Stimulated activated CD8-positive, alpha-beta memory T cell treated with anti-CD3 and anti-CD28 coated beads, Interleukin-15, amount 100 ng/mL, for 1 hour (primary cell): ENCODE data around the gene TFPI.

Source experiments
- DNase-seq: peaks from one replicate; pipeline ENCODE4 v3.0.0-alpha.2; 2020; ENCODE audit warnings: low read depth

Gene TFPI

GRCh38 chr2:187504312-187504921, 49.8 kb downstream of the TFPI start:
- DNase-seq: no peak

- DNase-seq: no peak
Observed at GRCh38 chr2:187503700-187504099, 50.5 kb downstream of the TFPI start.

GRCh38 chr2:187502467-187502866, 51.8 kb downstream of the TFPI start:
- no peak for DNase-seq

GRCh38 chr2:187500585-187501359, 53.5 kb downstream of the TFPI start:
- DNase-seq: no peak

GRCh38 chr2:187499941-187500532, 54.2 kb downstream of the TFPI start:
- no peak for DNase-seq

- DNase-seq: no peak
Observed at GRCh38 chr2:187497858-187498463, 56.3 kb downstream of the TFPI start.

GRCh38 chr2:187497140-187497539, 57.1 kb downstream of the TFPI start:
- DNase-seq: no peak

- DNase-seq: no peak
Observed at GRCh38 chr2:187495324-187495723, 58.9 kb downstream of the TFPI start.

GRCh38 chr2:187493877-187494568, 60.2 kb downstream of the TFPI start:
- DNase-seq: no peak

GRCh38 chr2:187493180-187493579, 61.1 kb downstream of the TFPI start:
- DNase-seq: no peak

GRCh38 chr2:187486241-187486640, 68.0 kb downstream of the TFPI start:
- DNase-seq: no peak

- DNase-seq: no peak
Observed at GRCh38 chr2:187485523-187485922, 68.7 kb downstream of the TFPI start.

GRCh38 chr2:187483537-187483936, 70.7 kb downstream of the TFPI start:
- no peak for DNase-seq

GRCh38 chr2:187482796-187483195, 71.4 kb downstream of the TFPI start:
- DNase-seq: no peak

GRCh38 chr2:187481543-187481942, 72.7 kb downstream of the TFPI start:
- no peak for DNase-seq

GRCh38 chr2:187478719-187479118, 75.5 kb downstream of the TFPI start:
- no peak for DNase-seq

- no peak for DNase-seq
Observed at GRCh38 chr2:187477051-187477450, 77.2 kb downstream of the TFPI start.

- no peak for DNase-seq
Observed at GRCh38 chr2:187475499-187476248, 78.6 kb downstream of the TFPI start.

GRCh38 chr2:187470698-187471097, 83.5 kb downstream of the TFPI start:
- no peak for DNase-seq

- DNase-seq: no peak
Observed at GRCh38 chr2:187469538-187469937, 84.7 kb downstream of the TFPI start.

- no peak for DNase-seq
Observed at GRCh38 chr2:187468262-187468661, 86.0 kb downstream of the TFPI start.
